HG03139 (cell line): Measurements from ENCODE around the gene POLE.
"Not testable (repeated sequence)": the region's sequence is repeated elsewhere in the genome, so short reads cannot be mapped to it uniquely, and the experiment has no call there.

Source experiments
- ATAC-seq: cut with Tn5 transposase; IDR thresholded peaks from one replicate; pipeline ENCODE4 v1.9.1; 2021; ENCODE audit not compliant: unreplicated experiment

The POLE gene

GRCh38 chr12:132600048-132601032 lies 86.8 kb downstream of the POLE start:
- ATAC-seq = no peak

GRCh38 chr12:132599502-132599901 lies 87.6 kb downstream of the POLE start:
- not testable (repeated sequence) for ATAC-seq

- ATAC-seq = no peak
Observed at GRCh38 chr12:132597333-132598316, 89.5 kb downstream of the POLE start.

GRCh38 chr12:132596016-132596415 lies 91.1 kb downstream of the POLE start:
- ATAC-seq = no peak

GRCh38 chr12:132595183-132595582 lies 92.0 kb downstream of the POLE start:
- no peak for ATAC-seq

GRCh38 chr12:132593938-132594358 lies 93.2 kb downstream of the POLE start:
- ATAC-seq = peak; percentile 66

- no peak for ATAC-seq
Observed at GRCh38 chr12:132593521-132593920, 93.6 kb downstream of the POLE start.

- ATAC-seq = no peak
Observed at GRCh38 chr12:132593071-132593470, 94.1 kb downstream of the POLE start.

GRCh38 chr12:132592282-132592970 lies 94.7 kb downstream of the POLE start:
- no peak for ATAC-seq

GRCh38 chr12:132591107-132591935 lies 95.8 kb downstream of the POLE start:
- ATAC-seq = no peak

- ATAC-seq = no peak
Observed at GRCh38 chr12:132588821-132589669, 98.1 kb downstream of the POLE start.

- ATAC-seq = no peak
Observed at GRCh38 chr12:132588319-132588718, 98.8 kb downstream of the POLE start.

GRCh38 chr12:132587781-132588180 lies 99.4 kb downstream of the POLE start:
- no peak for ATAC-seq

- ATAC-seq = no peak
Observed at GRCh38 chr12:132586929-132587328, 100.2 kb downstream of the POLE start.

GRCh38 chr12:132585177-132585576 lies 102.0 kb downstream of the POLE start:
- no peak for ATAC-seq

- ATAC-seq = no peak
Observed at GRCh38 chr12:132584429-132584828, 102.7 kb downstream of the POLE start.

- ATAC-seq = no peak
Observed at GRCh38 chr12:132583736-132584135, 103.4 kb downstream of the POLE start.

GRCh38 chr12:132583411-132583710 lies 103.8 kb downstream of the POLE start:
- ATAC-seq = no peak
